Heart left ventricle (tissue), 16 donors: ENCODE data around the gene GANAB. TPM values are rescaled to one million over a fixed set of nuclear protein-coding genes. Genes with fewer than 3 reads are reported as not detected.
"Not testable (repeated sequence)": the region's sequence is repeated elsewhere in the genome, so short reads cannot be mapped to it uniquely, and the experiment has no call there.

Experiments
- ATAC-seq, 4 donors: fragments of 200-7000 bp; cut with Tn5 transposase; one replicate each; pipeline ENCODE4 v1.9.1; 2020 to 2022; ENCODE audit warnings: moderate library complexity in 4 of 4, mild to moderate bottlenecking in 3 of 4, moderate number of reproducible peaks in 1 of 4
- DNase-seq, 5 donors: peaks; one replicate each; pipeline ENCODE4 v3.0.0-alpha.2; 2020
- H3K27ac ChIP-seq, 12 donors: fragments of 200-600 bp; sonication (generic) in 4 of 12; one replicate each; pipeline versions ENCODE4 v1.5.0 to v1.8.0; 2016 to 2022; ENCODE audit warnings: mild to moderate bottlenecking in 2 of 12
- H3K27me3 ChIP-seq, 9 donors: fragments of 200-600 bp; sonication (generic) in 2 of 9; one replicate each; pipeline versions ENCODE4 v1.5.1 to v1.8.0; 2016 to 2022; ENCODE audit warnings: mild to moderate bottlenecking in 3 of 9
- H3K36me3 ChIP-seq, 9 donors: fragments of 200-600 bp; sonication (generic) in 2 of 9; one replicate each; pipeline versions ENCODE4 v1.5.0 to v1.8.0; 2018 to 2022; ENCODE audit warnings: mild to moderate bottlenecking in 2 of 9
- H3K4me1 ChIP-seq, 12 donors: fragments of 200-600 bp; sonication (generic) in 4 of 12; one replicate each; pipeline versions ENCODE4 v1.5.0 to v1.8.0; 2016 to 2022; ENCODE audit warnings: mild to moderate bottlenecking in 3 of 12
- H3K4me3 ChIP-seq, 12 donors: fragments of 200-600 bp; sonication (generic) in 4 of 12; one replicate each; pipeline versions ENCODE4 v1.5.0 to v1.8.0; 2017 to 2022; ENCODE audit warnings: mild to moderate bottlenecking in 9 of 12, moderate library complexity in 4 of 12
- H3K9me3 ChIP-seq, 12 donors: fragments of 200-600 bp; sonication (generic) in 4 of 12; one replicate each; pipeline versions ENCODE4 v1.5.0 to v1.8.0; 2016 to 2022; ENCODE audit warnings: mild to moderate bottlenecking in 1 of 12
- CTCF ChIP-seq, 12 donors: fragments of 200-600 bp; sonication (generic) in 4 of 12; IDR thresholded peaks; one replicate each; pipeline versions ENCODE4 v1.5.0 to v1.8.0; 2018 to 2022; ENCODE audit warnings: antibody characterized with exemption in 12 of 12, mild to moderate bottlenecking in 5 of 12
- POLR2A ChIP-seq, 2 donors: fragments of 450-650 bp; IDR thresholded peaks; one replicate each; pipeline ENCODE4 v1.6.1; 2017; ENCODE audit warnings: antibody characterized with exemption in 2 of 2, mild to moderate bottlenecking in 2 of 2, moderate library complexity in 2 of 2
- WGBS, 4 donors: extraction: QIAGEN DNeasy Blood & Tissue Kit in 2 of 4; methylation state at CpG; one replicate each; pipeline versions ENCODE4 v1.1.5 to v1.1.7; 2013 to 2018; 5-methylcytosine and 5-hydroxymethylcytosine counted together
- intact Hi-C, 10 donors: fragments of 100-400 bp; cut with DNase I; formaldehyde crosslinking; loops; one replicate each; pipeline versions ENCODE4 v1.11.1 to v1.14.2; 2022
- polyA plus RNA-seq, 2 donors: library from polyadenylated mRNA; stranded (reverse); fragments of 200-250 nt; gene quantifications; one replicate each; pipeline ENCODE4 v1.2.3, GENCODE V29; 2013
- total RNA-seq, 9 donors: library from RNA; depleted of rRNA in 2 of 9; stranded (reverse); fragments of >200 nt in 2 of 9; fragmentation: NEBNext Ultra II Directional in 3 of 9; extraction: Animal tissue kit (Norgen Biotek cat#: 25700) in 3 of 9; gene quantifications; one replicate each; pipeline versions ENCODE4 v1.1.0 to v1.2.4, GENCODE V29; 2016 to 2023
- donor health status: ischemic (EF 13 %, LVEDD 7.1; RV severe dilation, severe dysfunction).
- donor health status: healthy with polysubstance abuse.
- donor health status: DM: no; HTN: yes; CAD: no.
- donor health status: DM: no; HTN: no; CAD: no.
- donor health status: ischemic (EF 25% LVEDD 6.9; RV normal size, moderate dysfunction).
- donor health status: ischemic (EF 25% LVEDD 5.7; RV mildly dilated, moderate dysfunction).
- donor health status: healthy.
- donor health status: DM: yes; HTN: yes; CAD: no.
- donor health status: ischemic (EF 35%, LVEDD 5.7; RV mildly dilated, moderate dysfunction).
- donor health status: nonischemic (EF 11% LVEDD 7.7; RV severe dilation, severe dysfunction).
- donor health status: DM: yes; HTN: yes; CAD: no.
- donor health status: PGD.
- donor health status: ischemic (EF 29% LVEDD 5.4; RV normal size, mild dysfunction).
- donor health status: nonischemic (EF 23%, LVEDD 6.1; RV moderate dilation, normal function).

Gene GANAB
- total and polyA plus RNA-seq, 11 donors: 49.3 to 182 (median 99.1) TPM

GRCh38 chr11:62591448-62592145 lies 54.8 kb downstream of the GANAB start, which contains the start of gene TUT1:
Gene TUT1, minus strand, starts transcription at chr11:62591523. Its CDS starts 38 bp downstream, at chr11:62591485.
- 0 to 1% (median 0%) methylated on average over 31 to 58 of the region's 58 CpGs for WGBS, 4 donors
- Histone ChIP-seq H3K27me3 (no peaks in the 10 kb centered on the region), H3K36me3 (peaks cover 0 to 61% (median 55%) of the 10 kb centered on the region in 9 donors), H3K9me3 (no peaks in the 10 kb centered on the region), H3K27ac (peak within 1 kb of the TSS; percentile 68 to 98 (median 94)), H3K4me3 (peak within 1 kb of the TSS; percentile 55 to 97 (median 78)), H3K4me1 (peaks cover 5 to 40% (median 23%) of the 10 kb centered on the region in 12 donors)
- intact Hi-C loops: loop anchor here in 4 of 10 donors (1.0 to 10.0 kb wide), 5 partner anchors 17 to 271 kb away; no protein-coding TSS in a partner anchor
- DNase-seq: peak; percentile 95 to 98 (median 97)
- TF ChIP-seq CTCF (IDR thresholded peaks at IDR 0.05) (peak in 6 of 12 donors; percentile 5 to 36 (median 14)), POLR2A (IDR thresholded peaks at IDR 0.05) (peak; percentile 54 to 95)
- ATAC-seq: peak; percentile 94 to 97 (median 96)

- no peak for TF ChIP-seq POLR2A (IDR thresholded peaks at IDR 0.05)
- peak in 1 of 12 donors; percentile 8 for TF ChIP-seq CTCF (IDR thresholded peaks at IDR 0.05)
- DNase-seq: no peak
- no peak for ATAC-seq
- Histone ChIP-seq H3K36me3 (peaks cover 0 to 61% (median 50%) of the 10 kb centered on the region in 9 donors), H3K4me3 (no peak overlapping the region), H3K27me3 (no peaks in the 10 kb centered on the region), H3K27ac (no peak overlapping the region), H3K4me1 (peaks cover 5 to 40% (median 23%) of the 10 kb centered on the region in 12 donors), H3K9me3 (no peaks in the 10 kb centered on the region)
- intact Hi-C loops: no loop called here
- 71 to 74% (median 72%) methylated on average over 18 of the region's 18 CpGs for WGBS, 4 donors
Observed at GRCh38 chr11:62588966-62589637, 57.3 kb downstream of the GANAB start.

GRCh38 chr11:62585356-62585755 lies 61.1 kb downstream of the GANAB start:
- H3K36me3 ChIP-seq: peaks cover 0 to 86% (median 67%) of the 10 kb centered on the region in 9 donors

GRCh38 chr11:62581735-62582134 lies 64.7 kb downstream of the GANAB start:
- ATAC-seq, H3K4me3 ChIP-seq, DNase-seq, H3K27me3 ChIP-seq, H3K9me3 ChIP-seq, intact Hi-C loops, H3K27ac ChIP-seq: not testable (repeated sequence)
- H3K36me3 ChIP-seq: peaks cover 0 to 98% (median 72%) of the 10 kb centered on the region in 9 donors
- WGBS, 4 donors: 90 to 99% (median 98%) methylated on average over 4 of the region's 4 CpGs
- peaks cover 0 to 14% (median 0%) of the 10 kb centered on the region in 12 donors for H3K4me1 ChIP-seq

More at GRCh38 chr11:62585356-62585755, 61.1 kb downstream of the GANAB start:
- H3K4me1 ChIP-seq: peaks cover 0 to 16% (median 7%) of the 10 kb centered on the region in 12 donors
- H3K4me3 ChIP-seq, intact Hi-C loops, H3K27ac ChIP-seq, H3K9me3 ChIP-seq, H3K27me3 ChIP-seq, ATAC-seq: not testable (repeated sequence)
- 93 to 97% (median 96%) methylated on average over 6 to 7 of the region's 7 CpGs for WGBS, 4 donors
- DNase-seq: peak in 1 of 5 donors; percentile 7
